ENCODE measurements around the gene MORN1.

The MORN1 gene

GRCh38 chr1:2287649-2288048 is 103.7 kb downstream of the MORN1 start:
- no peak for DNase-seq

GRCh38 chr1:2286923-2287322 is 104.4 kb downstream of the MORN1 start:
- DNase-seq: no peak

GRCh38 chr1:2284932-2285331 is 106.4 kb downstream of the MORN1 start:
- no peak for DNase-seq

GRCh38 chr1:2283991-2284895 is 107.1 kb downstream of the MORN1 start:
- DNase-seq: no peak

GRCh38 chr1:2283371-2283990 is 107.9 kb downstream of the MORN1 start:
- no peak for DNase-seq

- DNase-seq: no peak
Observed at GRCh38 chr1:2282556-2283270, 108.6 kb downstream of the MORN1 start.

- no peak for DNase-seq
Observed at GRCh38 chr1:2279817-2280216, 111.5 kb downstream of the MORN1 start.

GRCh38 chr1:2279210-2279639 is 112.1 kb downstream of the MORN1 start:
- DNase-seq: no peak

GRCh38 chr1:2278591-2279209 is 112.7 kb downstream of the MORN1 start:
- DNase-seq: no peak

GRCh38 chr1:2277741-2278488 is 113.4 kb downstream of the MORN1 start:
- no peak for DNase-seq

- no peak for DNase-seq
Observed at GRCh38 chr1:2276803-2277580, 114.4 kb downstream of the MORN1 start.

- peak in 1 of 2 experiments; percentile 59 for DNase-seq
Observed at GRCh38 chr1:2275796-2276536, 115.4 kb downstream of the MORN1 start.

- no peak for DNase-seq
Observed at GRCh38 chr1:2274929-2275475, 116.4 kb downstream of the MORN1 start.

GRCh38 chr1:2274231-2274928 is 117.0 kb downstream of the MORN1 start:
- no peak for DNase-seq

GRCh38 chr1:2273401-2274090 is 117.8 kb downstream of the MORN1 start:
- no peak for DNase-seq

- no peak for DNase-seq
Observed at GRCh38 chr1:2272686-2273400, 118.5 kb downstream of the MORN1 start.

- no peak for DNase-seq
Observed at GRCh38 chr1:2271841-2272655, 119.3 kb downstream of the MORN1 start.
